HepG2 (cell line): ENCODE measurements around the gene SLC22A23. TPM values are rescaled to one million over a fixed set of nuclear protein-coding genes. Genes with fewer than 3 reads are reported as not detected.

Experiments used
- AGO2 ChIP-seq: fragments of 200-400 bp; formaldehyde crosslinking; optimal IDR thresholded peaks from 2 replicates; pipeline ENCODE3; 2017; ENCODE audit warnings: mild to moderate bottlenecking, low read depth, low read length, moderate library complexity
- AHDC1 ChIP-seq: sonication (generic); formaldehyde crosslinking; IDR thresholded peaks from 2 replicates; pipeline ENCODE4 v1.5.1; 2020; ENCODE audit warnings: mild to moderate bottlenecking, missing genetic modification reagents, borderline replicate concordance
- ASH2L ChIP-seq: fragments of 300-600, 200-600 bp; sonication (generic); IDR thresholded peaks from 2 replicates; pipeline ENCODE4 v1.7.0; 2017; ENCODE audit warnings: low read depth, mild to moderate bottlenecking, moderate library complexity, mixed read lengths, low read length; ENCODE audit not compliant: insufficient read length
- IKZF1 ChIP-seq: fragments of 450-650 bp; IDR thresholded peaks from 2 replicates; pipeline ENCODE4 v1.7.1; 2016
- ISL2 ChIP-seq: sonication (generic); formaldehyde crosslinking; IDR thresholded peaks from 2 replicates; pipeline ENCODE4 v1.5.0; 2020; ENCODE audit warnings: missing genetic modification reagents
- LBX2 ChIP-seq: sonication (generic); formaldehyde crosslinking; IDR thresholded peaks from 2 replicates; pipeline ENCODE4 v1.5.0; 2020; ENCODE audit warnings: missing genetic modification reagents, mild to moderate bottlenecking, borderline replicate concordance
- MED8 ChIP-seq: sonication (generic); formaldehyde crosslinking; IDR thresholded peaks from 2 replicates; pipeline ENCODE4 v1.8.1; 2023; ENCODE audit warnings: mild to moderate bottlenecking, missing genetic modification reagents; ENCODE audit not compliant: insufficient replicate concordance
- NFIC ChIP-seq: IDR thresholded peaks from 2 replicates; pipeline ENCODE4 v1.6.1; 2012; ENCODE audit warnings: mild to moderate bottlenecking, low read length, inconsistent platforms
- REXO4 ChIP-seq: sonication (generic); formaldehyde crosslinking; IDR thresholded peaks from 2 replicates; pipeline ENCODE4 v1.8.0; 2022; ENCODE audit warnings: missing genetic modification reagents, mild to moderate bottlenecking, borderline replicate concordance
- ZBTB20 ChIP-seq: sonication (generic); formaldehyde crosslinking; IDR thresholded peaks from 2 replicates; pipeline ENCODE4 v1.8.1; 2023; ENCODE audit warnings: missing genetic modification reagents, low read depth, mild to moderate bottlenecking, borderline replicate concordance
- ZEB1 ChIP-seq: IDR thresholded peaks from 2 replicates; pipeline ENCODE4 v1.6.1; 2012; ENCODE audit warnings: mild to moderate bottlenecking, low read depth, inconsistent platforms; ENCODE audit not compliant: insufficient replicate concordance
- ZFP90 ChIP-seq: sonication (generic); formaldehyde crosslinking; IDR thresholded peaks from 2 replicates; pipeline ENCODE4 v1.8.0; 2022; ENCODE audit warnings: missing genetic modification reagents, mild to moderate bottlenecking, inconsistent platforms, borderline replicate concordance
- ZNF260 ChIP-seq: sonication (generic); formaldehyde crosslinking; IDR thresholded peaks from 2 replicates; pipeline ENCODE4 v1.4.0; 2020; ENCODE audit warnings: missing genetic modification reagents, low read depth, mild to moderate bottlenecking, borderline replicate concordance
- ZNF329 ChIP-seq: sonication (generic); formaldehyde crosslinking; IDR thresholded peaks from 2 replicates; pipeline ENCODE4 v1.9.0; 2021; ENCODE audit warnings: low read depth, mild to moderate bottlenecking, missing genetic modification reagents
- ZNF34 ChIP-seq: sonication (generic); formaldehyde crosslinking; IDR thresholded peaks from 2 replicates; pipeline ENCODE4 v1.4.0; 2020; ENCODE audit warnings: mild to moderate bottlenecking, missing genetic modification reagents, borderline replicate concordance
- ZNF430 ChIP-seq: sonication (generic); formaldehyde crosslinking; IDR thresholded peaks from 2 replicates; pipeline ENCODE4 v1.9.0; 2021; ENCODE audit warnings: mild to moderate bottlenecking, missing genetic modification reagents
- ZNF451 ChIP-seq: sonication (generic); formaldehyde crosslinking; IDR thresholded peaks from 2 replicates; pipeline ENCODE4 v1.5.0; 2020; ENCODE audit warnings: mild to moderate bottlenecking, missing genetic modification reagents
- ZNF558 ChIP-seq: sonication (generic); formaldehyde crosslinking; IDR thresholded peaks from 2 replicates; pipeline ENCODE4 v1.9.0; 2022; ENCODE audit warnings: mild to moderate bottlenecking, missing genetic modification reagents, borderline replicate concordance
- ZNF784 ChIP-seq: sonication (generic); formaldehyde crosslinking; IDR thresholded peaks from 2 replicates; pipeline ENCODE4 v1.5.1; 2020; ENCODE audit warnings: missing genetic modification reagents, mild to moderate bottlenecking, borderline replicate concordance
- polyA plus RNA-seq, 8 experiments: library from polyadenylated mRNA; depleted of rRNA in 3 of 8; stranded (reverse) in 7 of 8; unstranded in 1 of 8; fragments of >200 nt; fragmentation: Illumina TruSeq in 4 of 8; extraction: Trizol in 4 of 8; gene quantifications; 2 replicates each; pipeline versions ENCODE4 v1.2.1 to v1.2.3, GENCODE V29; 2011 to 2016; ENCODE audit warnings: low read depth in 4 of 8, missing spikeins in 1 of 8, mixed read lengths in 1 of 8; ENCODE audit not compliant: insufficient read depth in 1 of 8
- total RNA-seq, 5 experiments: library from RNA; depleted of rRNA; stranded (reverse); fragments of >200 nt; fragmentation: Illumina TruSeq; extraction: Trizol; gene quantifications; 2 replicates each; pipeline ENCODE4 v1.2.3, GENCODE V29; 2016; ENCODE audit warnings: low read depth in 1 of 5
- TF ChIP-seq, protein P1 (sequence below): sonication (generic); formaldehyde crosslinking; IDR thresholded peaks from 2 replicates; pipeline ENCODE4 v1.4.0; 2020; ENCODE audit warnings: missing genetic modification reagents, low read depth, mild to moderate bottlenecking, borderline replicate concordance
- TF ChIP-seq, protein P2 (sequence below): sonication (generic); formaldehyde crosslinking; IDR thresholded peaks from 2 replicates; pipeline ENCODE4 v1.8.0; 2022; ENCODE audit warnings: missing genetic modification reagents, mild to moderate bottlenecking, borderline replicate concordance

The SLC22A23 gene
- total and polyA plus RNA-seq, 2 of the 13 experiments (the other 11 are each of a cell fraction or from before 2014, with no cell fraction given), result 11.8 to 17.5 TPM

GRCh38 chr6:3379482-3380060, 77.3 kb downstream of the SLC22A23 start (continued):
- TF ChIP-seq ZNF784 (CRISPR knock-in tag), result no peak
- TF ChIP-seq ZNF329 (CRISPR knock-in tag), result no peak
- no peak for TF ChIP-seq ZBTB20 (CRISPR knock-in tag)
- peak; percentile 48 for TF ChIP-seq MED8 (CRISPR knock-in tag)
- no peak for TF ChIP-seq NFIC
- no peak for TF ChIP-seq ZNF558
- peak; percentile 83; the same call in 1 of the 2 replicates for TF ChIP-seq ZFP90 (CRISPR knock-in tag)
- TF ChIP-seq ZNF430 (CRISPR knock-in tag), result no peak
- no peak for TF ChIP-seq IKZF1
- no peak for TF ChIP-seq ASH2L
- TF ChIP-seq, protein P1, sequence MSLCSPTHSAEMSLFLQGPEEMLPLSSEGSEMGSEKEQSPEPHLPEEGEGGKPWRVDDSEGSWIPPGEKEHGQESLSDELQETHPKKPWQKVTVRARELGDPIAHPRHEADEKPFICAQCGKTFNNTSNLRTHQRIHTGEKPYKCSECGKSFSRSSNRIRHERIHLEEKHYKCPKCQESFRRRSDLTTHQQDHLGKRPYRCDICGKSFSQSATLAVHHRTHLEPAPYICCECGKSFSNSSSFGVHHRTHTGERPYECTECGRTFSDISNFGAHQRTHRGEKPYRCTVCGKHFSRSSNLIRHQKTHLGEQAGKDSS (CRISPR knock-in tag), result no peak
- TF ChIP-seq REXO4 (CRISPR knock-in tag), result no peak
- no peak for TF ChIP-seq ZNF34 (CRISPR knock-in tag)
- peak; percentile 38; the same call in 1 of the 2 replicates for TF ChIP-seq ISL2 (CRISPR knock-in tag)
- TF ChIP-seq ZNF451 (CRISPR knock-in tag), result no peak; the same call in 1 of the 2 replicates
- TF ChIP-seq ZNF260 (CRISPR knock-in tag), result no peak
- TF ChIP-seq, protein P2, sequence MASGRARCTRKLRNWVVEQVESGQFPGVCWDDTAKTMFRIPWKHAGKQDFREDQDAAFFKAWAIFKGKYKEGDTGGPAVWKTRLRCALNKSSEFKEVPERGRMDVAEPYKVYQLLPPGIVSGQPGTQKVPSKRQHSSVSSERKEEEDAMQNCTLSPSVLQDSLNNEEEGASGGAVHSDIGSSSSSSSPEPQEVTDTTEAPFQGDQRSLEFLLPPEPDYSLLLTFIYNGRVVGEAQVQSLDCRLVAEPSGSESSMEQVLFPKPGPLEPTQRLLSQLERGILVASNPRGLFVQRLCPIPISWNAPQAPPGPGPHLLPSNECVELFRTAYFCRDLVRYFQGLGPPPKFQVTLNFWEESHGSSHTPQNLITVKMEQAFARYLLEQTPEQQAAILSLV, result 0 out of 2 replicates have a peak, but pooled peaks have one; percentile 37
- TF ChIP-seq LBX2 (CRISPR knock-in tag), result no peak
- no peak for TF ChIP-seq AGO2
- peak; percentile 37 for TF ChIP-seq ZEB1
- no peak for TF ChIP-seq AHDC1 (CRISPR knock-in tag)
